ENCODE data around the gene SLC7A11.

SLC7A11 gene

GRCh38 chr4:138196153-138196552 lies 46.0 kb downstream of the SLC7A11 start:
- TF ChIP-seq EZH2 (IDR thresholded peaks at IDR 0.05; ENCODE audit: borderline replicate concordance, low read length) (no peak), CTCF (IDR thresholded peaks at IDR 0.05; ENCODE audit: low read length) (no peak)
- Histone ChIP-seq H3K9ac (ENCODE audit: low read length) (no peak overlapping the region), H3K4me2 (ENCODE audit: low read length) (no peak overlapping the region), H3K79me2 (ENCODE audit: insufficient read depth, low read length) (no peaks in the 10 kb centered on the region), H3K27ac (ENCODE audit: low read depth, low read length, poor library complexity, severe bottlenecking) (no peak overlapping the region), H3K4me3 (ENCODE audit: low read depth, low read length, poor library complexity, severe bottlenecking) (no peak overlapping the region), H3K36me3 (ENCODE audit: insufficient read depth, low read length) (no peaks in the 10 kb centered on the region), H3K9me3 (ENCODE audit: low read length) (no peaks in the 10 kb centered on the region), H3F3A (ENCODE audit: insufficient read depth, low read length) (no peaks in the 10 kb centered on the region), H4K20me1 (ENCODE audit: insufficient read depth, low read length) (no peaks in the 10 kb centered on the region), H3K9me2 (ENCODE audit: low read depth, low read length) (no peaks in the 10 kb centered on the region), H3K4me1 (ENCODE audit: insufficient read depth, low read length, severe bottlenecking) (peaks cover 27% of the 10 kb centered on the region), H3K27me3 (ENCODE audit: insufficient read depth, low read length) (no peaks in the 10 kb centered on the region), H2AFZ (ENCODE audit: low read length) (no peak overlapping the region)

- H3K27me3 ChIP-seq (ENCODE audit: insufficient read depth, low read length), result no peaks in the 10 kb centered on the region
- H3K4me1 ChIP-seq (ENCODE audit: insufficient read depth, low read length, severe bottlenecking), result peaks cover 37% of the 10 kb centered on the region
- H3K9ac ChIP-seq (ENCODE audit: low read length), result no peak overlapping the region
- no peaks in the 10 kb centered on the region for H3K9me3 ChIP-seq (ENCODE audit: low read length)
- no peak overlapping the region for H3K4me3 ChIP-seq (ENCODE audit: low read depth, low read length, poor library complexity, severe bottlenecking)
- no peak overlapping the region for H2AFZ ChIP-seq (ENCODE audit: low read length)
- no peaks in the 10 kb centered on the region for H3K9me2 ChIP-seq (ENCODE audit: low read depth, low read length)
- TF ChIP-seq CTCF (IDR thresholded peaks at IDR 0.05; ENCODE audit: low read length), result no peak
- TF ChIP-seq EZH2 (IDR thresholded peaks at IDR 0.05; ENCODE audit: borderline replicate concordance, low read length), result no peak
- H3K4me2 ChIP-seq (ENCODE audit: low read length), result no peak overlapping the region
- H3K36me3 ChIP-seq (ENCODE audit: insufficient read depth, low read length), result no peaks in the 10 kb centered on the region
- H3K79me2 ChIP-seq (ENCODE audit: insufficient read depth, low read length), result no peaks in the 10 kb centered on the region
- 0 out of 2 replicates have a peak, but pooled peaks cover 5% of the 10 kb centered on the region for H3F3A ChIP-seq (ENCODE audit: insufficient read depth, low read length)
- no peak overlapping the region for H3K27ac ChIP-seq (ENCODE audit: low read depth, low read length, poor library complexity, severe bottlenecking)
- H4K20me1 ChIP-seq (ENCODE audit: insufficient read depth, low read length), result no peaks in the 10 kb centered on the region
Measured at GRCh38 chr4:138193963-138194362, 48.2 kb downstream of the SLC7A11 start.

- Histone ChIP-seq H3K27me3 (ENCODE audit: insufficient read depth, low read length) (no peaks in the 10 kb centered on the region), H3K9ac (ENCODE audit: low read length) (no peak overlapping the region; the same call in 1 of the 2 replicates), H3K4me2 (ENCODE audit: low read length) (no peak overlapping the region), H2AFZ (ENCODE audit: low read length) (no peak overlapping the region), H3K36me3 (ENCODE audit: insufficient read depth, low read length) (no peaks in the 10 kb centered on the region), H3K9me3 (ENCODE audit: low read length) (no peaks in the 10 kb centered on the region), H3K4me1 (ENCODE audit: insufficient read depth, low read length, severe bottlenecking) (peaks cover 51% of the 10 kb centered on the region), H3K27ac (ENCODE audit: low read depth, low read length, poor library complexity, severe bottlenecking) (peak overlapping the region; percentile 98), H3K79me2 (ENCODE audit: insufficient read depth, low read length) (no peaks in the 10 kb centered on the region), H3K4me3 (ENCODE audit: low read depth, low read length, poor library complexity, severe bottlenecking) (no peak overlapping the region), H3K9me2 (ENCODE audit: low read depth, low read length) (no peaks in the 10 kb centered on the region), H4K20me1 (ENCODE audit: insufficient read depth, low read length) (no peaks in the 10 kb centered on the region), H3F3A (ENCODE audit: insufficient read depth, low read length) (0 out of 2 replicates have a peak, but pooled peaks cover 5% of the 10 kb centered on the region)
- TF ChIP-seq CTCF (IDR thresholded peaks at IDR 0.05; ENCODE audit: low read length) (no peak), EZH2 (IDR thresholded peaks at IDR 0.05; ENCODE audit: borderline replicate concordance, low read length) (no peak)
Measured at GRCh38 chr4:138192113-138192512, 50.0 kb downstream of the SLC7A11 start.
